HG03064 (cell line): Measurements from ENCODE around the gene DNAH3.
"Not testable (repeated sequence)": the region's sequence is repeated elsewhere in the genome, so short reads cannot be mapped to it uniquely, and the experiment has no call there.

Experiments
- ATAC-seq: cut with Tn5 transposase; IDR thresholded peaks from one replicate; pipeline ENCODE4 v1.9.1; 2021; ENCODE audit warnings: low read depth; ENCODE audit not compliant: unreplicated experiment

DNAH3 gene

DNA sequence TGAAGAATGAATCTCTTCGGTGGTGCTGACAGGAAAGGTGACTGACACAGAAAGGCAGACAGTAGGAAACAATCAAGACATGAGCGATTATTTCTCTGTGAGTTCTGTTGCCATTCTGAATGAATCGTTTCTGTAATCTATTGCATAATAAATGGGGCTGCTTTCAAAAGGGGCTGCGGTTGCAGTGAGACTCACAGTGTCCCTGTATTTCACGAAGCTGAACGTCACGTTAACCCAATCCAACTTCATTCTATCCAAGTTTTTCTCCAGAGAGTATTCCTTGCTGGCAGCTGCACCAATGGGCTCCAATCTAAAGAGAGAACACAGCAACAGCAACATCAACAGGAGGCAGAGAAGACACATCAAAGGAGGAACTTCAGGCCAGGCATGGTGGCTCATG lies 75.4 kb downstream of the DNAH3 start:
- ATAC-seq: no peak

- ATAC-seq: no peak
These were observed 77.7 kb downstream of the DNAH3 start for GRCh38 chr16:21072976-21073375.

DNA sequence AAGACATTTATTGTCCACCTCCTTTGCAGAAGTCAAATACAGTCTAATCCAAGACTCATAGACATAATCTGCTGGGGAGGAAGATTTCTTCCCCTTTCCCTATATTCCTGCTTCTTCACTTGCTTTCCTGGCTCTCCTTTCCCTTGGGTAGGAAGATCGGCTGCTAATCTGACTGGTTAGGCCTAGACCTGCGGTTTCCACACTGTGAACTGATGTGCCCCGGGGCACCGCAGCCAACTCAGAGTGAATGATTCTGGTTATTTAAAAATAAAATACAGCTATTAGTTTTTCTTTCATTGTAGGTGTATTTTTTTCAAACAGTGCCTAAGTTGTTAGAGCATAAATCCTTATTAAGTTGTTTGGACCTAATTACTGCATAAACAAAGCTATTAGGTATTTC lies 78.9 kb downstream of the DNAH3 start:
- ATAC-seq: no peak

- ATAC-seq: no peak
These were observed 80.1 kb downstream of the DNAH3 start for GRCh38 chr16:21070564-21070963.

- no peak for ATAC-seq
These were observed 80.7 kb downstream of the DNAH3 start for GRCh38 chr16:21069986-21070385.

DNA sequence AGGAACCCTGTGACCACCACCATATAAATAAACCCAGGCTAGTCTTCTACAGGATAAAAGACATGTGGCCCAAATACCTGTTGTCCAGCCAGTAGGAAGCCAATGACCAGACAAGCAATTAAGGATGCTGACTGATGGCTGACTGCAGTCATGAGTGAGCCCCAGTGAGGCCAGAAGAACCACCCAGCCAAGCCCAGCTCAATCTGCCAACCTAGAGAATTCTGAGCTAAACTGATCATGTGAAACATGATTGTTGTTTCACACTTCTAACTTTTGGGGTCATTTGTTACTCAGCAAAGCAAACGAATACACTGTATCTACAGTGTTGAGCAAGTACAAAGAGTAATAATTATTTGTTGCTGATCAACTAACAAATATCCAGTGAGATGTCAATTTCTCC lies 86.4 kb downstream of the DNAH3 start:
- no peak for ATAC-seq

- not testable (repeated sequence) for ATAC-seq
These were observed 87.3 kb downstream of the DNAH3 start for GRCh38 chr16:21063314-21063713.

DNA sequence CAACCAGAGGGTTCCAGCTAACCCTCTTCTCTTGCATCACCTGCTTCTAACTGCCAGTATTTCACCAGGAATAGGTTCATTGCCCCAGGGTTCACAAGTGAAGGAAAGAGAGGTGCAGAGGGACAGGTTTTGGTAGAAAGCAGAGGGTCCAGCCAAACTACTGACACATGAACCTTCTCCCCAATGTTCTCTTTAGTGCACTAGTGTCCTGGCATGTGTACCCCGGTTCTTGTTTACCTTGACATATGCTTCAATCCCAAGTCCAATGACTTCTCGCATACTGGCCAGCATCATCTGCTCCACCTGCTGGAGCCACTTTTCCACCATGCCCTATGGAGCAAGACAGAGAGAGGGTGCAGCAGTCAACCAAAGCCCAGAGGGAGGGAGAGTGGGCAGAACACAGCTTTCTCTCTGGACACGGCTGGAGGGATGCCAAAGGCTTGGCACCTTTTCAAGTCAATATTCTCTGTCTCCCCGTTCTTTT lies 90.6 kb downstream of the DNAH3 start:
- ATAC-seq: no peak

DNA sequence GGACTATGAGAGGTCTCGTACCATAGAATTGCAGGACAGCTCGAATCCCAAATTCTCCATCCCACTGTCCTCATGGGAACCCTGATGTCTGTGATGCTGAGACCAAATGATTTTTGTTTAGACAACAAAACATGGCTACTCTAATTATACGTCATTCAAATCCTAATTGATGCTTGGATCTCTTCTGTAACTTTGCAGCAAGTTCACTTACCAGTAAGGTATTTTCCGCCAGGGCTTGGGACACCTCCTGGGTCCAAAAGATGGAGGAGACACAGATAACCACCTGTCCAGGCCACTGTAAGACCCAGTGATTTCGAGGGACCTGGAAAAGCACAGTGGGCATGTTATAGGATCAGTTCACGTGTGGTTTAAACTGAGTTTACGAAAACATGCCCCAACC lies 92.8 kb downstream of the DNAH3 start:
- no peak for ATAC-seq

DNA sequence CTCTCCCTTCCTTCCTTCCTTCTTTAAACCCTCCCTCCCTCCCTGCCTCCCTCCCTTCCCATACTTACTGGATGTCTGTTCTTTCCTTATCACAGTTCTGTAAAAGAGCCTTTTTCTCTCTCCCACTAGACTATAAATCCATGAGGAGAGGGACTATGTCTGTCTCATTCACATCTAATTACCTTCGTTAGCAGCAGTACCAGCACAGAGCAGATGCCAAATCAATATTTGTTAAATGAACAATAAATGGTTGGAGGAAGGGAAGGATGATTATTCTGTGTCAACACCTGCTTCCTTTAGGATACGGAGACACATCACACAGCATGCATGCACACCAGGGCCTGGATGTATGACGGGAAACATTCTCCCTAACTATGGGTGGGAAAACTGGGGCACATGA lies 94.2 kb downstream of the DNAH3 start:
- ATAC-seq: no peak

GRCh38 chr16:21055738-21056137 lies 94.9 kb downstream of the DNAH3 start:
- ATAC-seq: not testable (repeated sequence)

DNA sequence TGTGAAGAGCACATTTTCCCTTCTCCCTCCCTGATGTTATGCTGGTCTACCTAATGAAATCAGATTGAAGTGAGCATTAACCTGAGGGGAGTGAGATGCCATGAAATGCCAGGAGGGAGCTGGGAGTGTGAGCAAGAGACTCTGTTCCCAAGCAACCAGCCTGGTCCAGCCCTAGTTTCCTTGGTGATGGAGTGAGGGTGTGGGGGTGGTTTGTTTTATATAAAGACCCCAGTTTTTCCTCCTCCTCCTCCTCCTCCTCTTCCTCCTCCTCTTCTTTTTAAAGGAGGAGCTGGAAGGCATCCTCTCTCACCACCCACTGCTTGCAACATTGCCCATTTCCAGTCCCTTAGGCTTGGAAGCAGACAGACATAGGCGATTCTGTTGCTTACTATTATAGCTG lies 97.1 kb downstream of the DNAH3 start:
- ATAC-seq: no peak

DNA sequence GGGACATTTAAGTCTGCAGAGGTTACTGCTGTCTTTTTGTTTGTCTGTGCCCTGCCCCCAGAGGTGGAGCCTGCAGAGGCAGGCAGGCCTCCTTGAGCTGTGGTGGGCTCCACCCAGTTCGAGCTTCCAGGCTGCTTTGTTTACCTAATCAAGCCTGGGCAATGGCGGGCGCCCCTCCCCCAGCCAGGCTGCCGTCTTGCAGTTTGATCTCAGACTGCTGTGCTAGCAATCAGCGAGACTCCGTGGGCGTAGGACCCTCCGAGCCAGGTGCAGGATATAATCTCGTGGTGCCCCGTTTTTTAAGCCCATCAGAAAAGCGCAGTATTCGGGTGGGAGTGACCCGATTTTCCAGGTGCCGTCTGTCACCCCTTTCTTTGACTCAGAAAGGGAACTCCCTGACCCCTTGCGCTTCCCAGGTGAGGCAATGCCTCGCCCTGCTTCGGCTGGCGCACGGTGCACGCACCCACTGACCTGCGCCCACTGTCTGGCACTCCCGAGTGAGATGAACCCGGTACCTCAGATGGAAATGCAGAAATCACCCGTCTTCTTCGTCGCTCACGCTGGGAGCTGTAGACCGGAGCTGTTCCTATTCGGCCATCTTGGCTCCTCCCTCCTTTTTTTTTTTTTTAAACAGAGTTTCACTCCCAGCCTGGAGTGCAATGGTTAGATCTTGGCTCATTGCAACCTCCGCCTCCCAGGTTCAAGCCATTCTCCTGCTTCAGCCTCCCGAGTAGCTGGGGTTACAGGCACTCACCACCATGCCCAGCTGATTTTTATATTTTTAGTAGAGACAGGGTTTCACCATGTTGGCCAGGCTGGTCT lies 102.3 kb downstream of the DNAH3 start:
- ATAC-seq: not testable (repeated sequence)

GRCh38 chr16:21038197-21038596 lies 112.4 kb downstream of the DNAH3 start:
- ATAC-seq: no peak

DNA sequence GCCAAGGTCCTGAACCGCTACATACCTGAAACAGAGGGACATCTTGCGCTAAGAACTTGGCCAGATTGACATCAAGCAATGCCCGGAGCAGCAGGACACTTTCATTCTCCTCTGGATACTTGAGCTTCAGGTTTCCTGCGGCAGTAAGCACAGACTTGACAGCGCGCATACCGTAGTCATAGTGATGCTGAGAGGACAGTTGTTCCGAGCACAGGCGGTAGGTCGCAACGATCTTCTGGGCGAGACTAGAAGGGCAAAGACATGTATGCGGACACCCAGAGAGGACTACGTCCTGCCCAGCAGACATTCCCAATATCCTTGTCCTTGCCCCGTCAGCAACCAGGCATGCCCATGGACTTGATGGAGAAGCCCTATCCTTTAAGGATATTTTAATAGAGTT lies 112.9 kb downstream of the DNAH3 start:
- ATAC-seq: no peak

- no peak for ATAC-seq
These were observed 113.5 kb downstream of the DNAH3 start for GRCh38 chr16:21037168-21037567.

DNA sequence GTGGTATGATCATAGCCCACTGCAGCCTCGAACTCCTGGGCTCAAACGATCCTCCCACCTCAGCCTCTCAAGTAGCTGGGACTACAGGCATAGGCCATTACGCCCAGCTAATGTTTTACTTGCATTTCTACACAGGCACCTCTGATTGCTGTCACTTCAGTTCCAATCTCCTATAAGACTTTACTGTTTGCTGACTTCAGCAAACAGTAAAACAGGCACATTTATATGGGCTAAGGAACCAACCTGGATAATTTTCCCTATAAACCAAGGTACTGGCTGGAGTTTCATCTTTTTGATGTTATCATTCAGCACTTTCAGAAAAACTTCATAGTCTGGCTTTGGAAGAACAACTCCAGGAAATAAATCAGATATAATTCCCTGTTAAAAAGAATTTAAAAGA lies 114.2 kb downstream of the DNAH3 start:
- ATAC-seq: no peak

DNA sequence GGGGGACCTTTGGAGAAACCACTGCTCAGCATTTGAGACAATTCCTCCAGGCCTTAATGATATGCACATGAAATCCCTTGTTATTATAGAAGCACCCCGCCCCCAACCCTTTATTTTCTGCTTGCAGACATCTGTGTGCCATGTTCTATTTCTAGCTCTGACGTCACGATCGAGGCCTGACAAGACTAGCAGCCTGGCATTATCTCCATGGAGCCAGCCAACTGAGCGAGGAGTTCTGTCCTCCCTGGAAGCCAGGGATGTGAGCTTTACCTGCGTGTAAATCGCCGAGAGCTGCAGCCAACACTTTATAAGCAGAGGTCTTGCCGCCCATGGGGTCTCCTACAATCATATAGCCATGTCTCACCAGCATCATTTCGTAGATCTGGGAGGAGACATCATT lies 116.9 kb downstream of the DNAH3 start:
- ATAC-seq: no peak

GRCh38 chr16:21033264-21033663 lies 117.4 kb downstream of the DNAH3 start:
- no peak for ATAC-seq

DNA sequence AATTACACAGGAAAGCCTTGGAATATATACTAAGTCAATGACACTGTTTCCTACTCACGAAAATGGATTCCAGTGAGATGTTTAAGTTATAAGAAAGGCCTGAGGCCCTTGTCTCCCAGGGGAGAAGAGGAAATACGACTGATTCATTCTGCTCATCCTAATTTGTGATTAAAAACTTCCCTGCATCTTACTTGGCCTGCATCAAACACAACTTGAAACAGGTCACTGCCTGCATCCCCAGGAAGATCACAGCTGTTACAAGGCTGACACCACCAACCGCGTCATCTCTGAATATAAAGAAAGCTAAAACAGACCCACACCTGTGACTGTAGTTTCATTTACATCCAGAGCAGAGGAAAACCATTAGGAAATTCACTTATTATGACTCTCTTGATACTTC lies 121.9 kb downstream of the DNAH3 start:
- ATAC-seq: no peak

DNA sequence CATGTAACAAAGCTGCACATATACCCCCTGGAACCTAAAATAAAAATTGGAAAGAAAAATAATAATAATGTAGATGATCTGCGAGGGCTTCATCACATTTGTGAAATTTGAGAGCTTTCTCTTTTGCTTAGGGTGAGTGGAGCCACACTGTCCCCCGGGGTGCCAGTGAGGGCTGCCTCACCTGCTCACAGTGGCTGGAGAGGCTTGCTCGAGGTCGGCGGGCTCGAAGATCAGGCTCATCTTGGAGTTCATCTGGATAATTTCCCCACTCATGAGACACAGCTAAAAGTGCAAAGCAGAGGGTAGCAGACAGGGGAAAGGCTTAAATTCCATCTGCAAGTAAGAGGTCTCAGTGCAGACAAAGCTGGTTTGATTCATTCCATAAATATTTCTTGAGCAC lies 123.8 kb downstream of the DNAH3 start:
- ATAC-seq: no peak

GRCh38 chr16:21023509-21024202 lies 127.0 kb downstream of the DNAH3 start:
- no peak for ATAC-seq
